Measurements from ENCODE around the gene ZNF135.

The ZNF135 gene

GRCh38 chr19:58046856-58047255 is 12.2 kb upstream of the ZNF135 start:
- no peak for DNase-seq (ENCODE audit: low spot score)

- DNase-seq (ENCODE audit: low spot score): no peak
Observed at GRCh38 chr19:58047672-58048071, 11.4 kb upstream of the ZNF135 start.

GRCh38 chr19:58052256-58052655 is 6.8 kb upstream of the ZNF135 start:
- DNase-seq (ENCODE audit: low spot score): no peak

- DNase-seq (ENCODE audit: low spot score): no peak
Observed at GRCh38 chr19:58053480-58054156, 5.5 kb upstream of the ZNF135 start.

GRCh38 chr19:58054901-58055874 is 3.9 kb upstream of the ZNF135 start:
- DNase-seq (ENCODE audit: low spot score): no peak

- no peak for DNase-seq (ENCODE audit: low spot score)
Observed at GRCh38 chr19:58056261-58056660, 2.8 kb upstream of the ZNF135 start.

- DNase-seq (ENCODE audit: low spot score): no peak
Observed at GRCh38 chr19:58056861-58057260, 2.2 kb upstream of the ZNF135 start.

- DNase-seq (ENCODE audit: low spot score): no peak
Observed at GRCh38 chr19:58058467-58058866, 615 bp upstream of the ZNF135 start.

GRCh38 chr19:58059671-58060078 is 593 bp downstream of the ZNF135 start:
- DNase-seq (ENCODE audit: low spot score): no peak

GRCh38 chr19:58060231-58060630 is 1.1 kb downstream of the ZNF135 start:
- no peak for DNase-seq (ENCODE audit: low spot score)

GRCh38 chr19:58063712-58064111 is 4.6 kb downstream of the ZNF135 start:
- DNase-seq (ENCODE audit: low spot score): no peak

- DNase-seq (ENCODE audit: low spot score): no peak
Observed at GRCh38 chr19:58067240-58067912, 8.3 kb downstream of the ZNF135 start.

- DNase-seq (ENCODE audit: low spot score): no peak
Observed at GRCh38 chr19:58079792-58080191, 20.7 kb downstream of the ZNF135 start.

GRCh38 chr19:58083021-58083420 is 23.9 kb downstream of the ZNF135 start:
- no peak for DNase-seq (ENCODE audit: low spot score)

- no peak for DNase-seq (ENCODE audit: low spot score)
Observed at GRCh38 chr19:58084596-58085347, 25.7 kb downstream of the ZNF135 start.

GRCh38 chr19:58085348-58085875 is 26.3 kb downstream of the ZNF135 start:
- DNase-seq (ENCODE audit: low spot score): no peak

GRCh38 chr19:58086825-58087710 is 28.0 kb downstream of the ZNF135 start:
- DNase-seq (ENCODE audit: low spot score): no peak

- DNase-seq (ENCODE audit: low spot score): no peak
Observed at GRCh38 chr19:58088521-58089052, 29.5 kb downstream of the ZNF135 start.

- no peak for DNase-seq (ENCODE audit: low spot score)
Observed at GRCh38 chr19:58089846-58090245, 30.8 kb downstream of the ZNF135 start.

- no peak for DNase-seq (ENCODE audit: low spot score)
Observed at GRCh38 chr19:58091251-58091995, 32.3 kb downstream of the ZNF135 start.

Data from GM03348 (cell line).